GM08714 (cell line): ENCODE results near the gene ENGASE.

Experiments used
- H3K4me3 ChIP-seq: fragments of 200-500 bp; sonication (Bioruptor generic); 2 replicates; pipeline ENCODE4 v1.5.1; 2014; ENCODE audit warnings: mild to moderate bottlenecking, low read length, inconsistent platforms
- ZNF274 ChIP-seq: IDR thresholded peaks from 2 replicates; pipeline ENCODE4 v1.6.1; 2012; ENCODE audit warnings: mild to moderate bottlenecking, low read depth, low read length

Gene ENGASE

DNA sequence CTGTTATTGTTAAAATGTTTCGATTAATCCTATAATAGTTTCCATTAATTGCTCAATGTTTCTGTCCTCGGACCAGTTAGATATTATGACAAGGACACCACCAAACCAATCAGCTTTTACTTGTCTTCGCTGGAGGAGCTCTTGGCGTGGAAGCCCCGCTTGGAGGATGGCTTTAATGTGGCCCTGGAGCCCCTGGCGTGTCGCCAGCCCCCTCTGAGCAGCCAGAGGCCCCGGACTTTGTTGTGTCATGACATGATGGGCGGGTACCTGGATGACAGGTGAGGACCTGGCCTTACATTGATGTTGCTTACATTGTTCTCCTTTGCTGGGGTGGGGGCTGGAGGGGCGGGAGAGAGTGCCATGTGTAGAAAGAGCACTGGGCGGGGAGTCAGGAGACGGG is 3.0 kb downstream of the ENGASE start:
- TF ChIP-seq ZNF274: no peak
- no peak overlapping the region for H3K4me3 ChIP-seq

DNA sequence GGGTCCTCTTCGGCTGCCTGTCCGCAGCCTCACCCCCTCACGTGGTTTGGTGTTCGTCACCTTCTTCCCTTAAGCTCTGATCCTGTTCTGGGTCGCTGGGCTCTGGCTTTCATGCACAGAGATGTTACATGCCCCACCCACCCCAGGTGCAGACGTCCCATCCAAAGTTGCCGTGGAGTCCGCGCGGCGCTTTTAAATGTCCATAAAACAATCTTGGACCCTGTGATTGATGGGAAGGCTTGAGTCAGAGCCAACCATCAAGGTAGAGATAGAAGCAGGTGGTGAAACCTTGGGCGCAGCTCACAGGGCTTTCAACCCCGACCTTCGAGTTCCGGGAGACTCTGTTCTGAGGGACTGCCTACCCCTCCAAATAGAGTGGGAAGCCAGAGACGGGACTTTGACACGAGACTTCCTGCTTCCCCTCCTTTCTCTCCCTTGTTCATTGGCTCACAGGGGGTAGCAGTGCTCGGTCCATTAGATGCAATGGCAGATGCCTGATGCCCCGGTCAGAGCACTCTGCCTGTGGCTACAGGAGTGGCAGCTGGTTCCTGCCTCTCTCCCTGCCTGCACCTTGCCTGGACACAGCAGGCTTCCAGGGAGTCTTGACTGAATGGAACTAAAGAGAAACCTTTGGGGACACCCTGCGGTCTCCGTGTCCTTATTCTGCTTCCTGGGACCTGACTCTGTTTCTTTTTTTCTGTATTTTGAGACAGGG is 4.0 kb downstream of the ENGASE start:
- no peak for TF ChIP-seq ZNF274
- no peak overlapping the region for H3K4me3 ChIP-seq

DNA sequence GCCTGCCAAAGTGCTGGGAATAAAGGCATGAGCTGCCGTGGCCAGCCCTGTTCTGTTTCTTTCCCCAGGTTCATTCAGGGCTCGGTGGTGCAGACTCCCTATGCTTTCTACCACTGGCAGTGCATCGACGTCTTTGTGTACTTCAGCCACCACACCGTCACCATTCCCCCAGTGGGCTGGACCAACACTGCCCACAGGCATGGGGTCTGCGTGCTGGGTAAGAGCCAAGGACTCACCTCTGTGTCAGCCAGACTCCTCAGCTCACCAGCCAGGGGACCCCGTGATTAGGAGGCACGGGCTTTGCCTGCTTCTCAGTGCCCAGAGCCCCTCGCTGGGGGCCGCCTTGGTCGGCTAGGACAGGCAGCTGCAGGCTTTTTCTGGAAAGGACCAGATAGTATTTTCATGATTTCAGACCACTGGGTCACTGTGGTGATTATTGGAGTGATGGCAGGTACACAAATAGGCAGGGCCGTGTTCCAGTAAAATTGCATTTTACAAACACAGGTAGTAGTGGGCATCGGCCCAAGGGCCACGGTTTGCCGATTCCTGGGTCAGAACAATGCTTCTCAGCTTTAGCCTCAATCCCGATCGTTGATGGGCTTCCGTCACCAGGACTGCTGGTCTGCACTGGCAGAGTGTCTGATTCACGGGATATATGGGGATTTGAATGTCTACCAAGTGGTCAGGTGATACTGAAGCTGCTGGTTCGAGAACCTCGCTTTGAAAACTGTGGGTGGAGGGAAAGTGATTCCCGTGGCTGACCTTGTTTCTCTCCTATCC is 5.0 kb downstream of the ENGASE start:
- no peak for TF ChIP-seq ZNF274
- H3K4me3 ChIP-seq: no peak overlapping the region

DNA sequence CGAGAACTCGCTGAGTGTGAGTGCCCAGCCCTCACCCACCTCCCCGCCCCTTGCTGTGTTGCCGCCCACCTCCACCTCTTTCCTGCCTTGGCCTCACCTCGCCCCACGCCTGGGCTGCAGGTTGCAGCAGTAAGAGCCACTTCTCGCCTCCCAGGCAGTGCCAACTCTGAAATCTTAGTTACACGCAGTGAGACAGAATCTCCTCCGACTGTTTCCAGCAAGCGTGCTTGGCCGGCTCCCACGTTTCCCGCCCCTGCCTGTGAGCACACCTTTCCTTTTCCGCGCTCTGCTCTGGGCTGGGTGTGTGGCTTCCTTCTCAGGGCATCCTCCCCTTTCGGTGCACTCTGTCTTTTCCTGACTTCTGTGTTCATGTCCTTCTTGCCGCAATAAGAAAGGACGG is 5.7 kb downstream of the ENGASE start:
- TF ChIP-seq ZNF274: no peak
- no peak overlapping the region for H3K4me3 ChIP-seq

DNA sequence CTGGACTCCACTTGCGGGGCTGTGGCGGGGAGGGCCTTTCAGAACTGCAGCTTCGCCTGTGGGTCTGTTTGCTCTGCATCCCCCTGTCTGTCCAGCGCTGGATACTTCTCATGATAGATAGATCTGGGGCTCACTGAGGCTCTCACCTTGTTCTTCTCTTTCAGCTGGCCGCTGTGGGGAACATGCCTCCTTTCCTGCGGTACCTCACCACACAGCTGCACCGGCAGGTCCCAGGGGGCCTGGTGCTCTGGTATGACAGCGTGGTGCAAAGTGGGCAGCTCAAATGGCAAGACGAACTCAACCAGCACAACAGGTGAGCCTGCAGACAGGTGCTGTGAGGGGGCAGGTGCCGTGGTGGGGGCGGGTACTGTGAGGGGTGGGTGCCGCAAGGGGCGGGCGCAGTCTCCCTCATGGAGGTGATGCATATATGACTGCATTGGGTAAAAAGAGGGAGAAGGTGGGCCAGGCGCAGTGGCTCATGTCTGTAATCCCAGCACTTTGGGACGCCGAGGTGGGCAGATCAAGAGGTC is 6.2 kb downstream of the ENGASE start:
- TF ChIP-seq ZNF274: no peak
- H3K4me3 ChIP-seq: no peak overlapping the region

DNA sequence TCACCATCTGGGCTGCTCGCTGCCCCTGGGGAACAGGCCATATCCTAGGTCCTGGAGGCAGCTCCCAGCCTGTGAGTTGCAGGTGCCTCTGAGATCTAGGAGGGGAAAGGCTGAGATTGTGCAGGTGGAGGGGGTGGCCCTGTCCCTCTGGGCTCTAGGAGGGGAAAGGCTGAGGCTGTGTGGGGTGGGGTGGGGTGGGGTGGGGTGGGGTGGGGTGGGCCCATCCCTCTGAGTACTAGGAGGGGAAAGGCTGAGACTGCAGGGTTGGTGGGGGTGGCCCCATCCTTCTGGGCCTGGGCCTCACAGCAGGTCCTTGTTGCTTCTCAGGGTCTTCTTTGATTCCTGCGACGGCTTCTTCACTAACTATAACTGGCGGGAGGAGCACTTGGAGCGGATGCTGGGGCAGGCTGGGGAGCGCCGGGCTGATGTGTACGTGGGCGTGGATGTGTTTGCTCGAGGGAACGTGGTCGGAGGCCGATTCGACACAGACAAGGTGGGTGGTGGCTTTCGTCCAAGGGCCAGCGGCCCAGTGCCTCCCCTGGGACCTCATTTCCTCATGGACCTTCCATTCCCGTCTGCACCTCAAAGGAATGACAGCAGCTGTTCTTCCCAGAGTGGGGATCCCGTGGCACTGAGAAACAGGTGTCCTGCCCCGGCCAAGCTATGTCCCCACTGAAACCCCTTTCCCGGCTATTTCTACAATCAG is 7.1 kb downstream of the ENGASE start:
- no peak for TF ChIP-seq ZNF274
- H3K4me3 ChIP-seq: no peak overlapping the region

DNA sequence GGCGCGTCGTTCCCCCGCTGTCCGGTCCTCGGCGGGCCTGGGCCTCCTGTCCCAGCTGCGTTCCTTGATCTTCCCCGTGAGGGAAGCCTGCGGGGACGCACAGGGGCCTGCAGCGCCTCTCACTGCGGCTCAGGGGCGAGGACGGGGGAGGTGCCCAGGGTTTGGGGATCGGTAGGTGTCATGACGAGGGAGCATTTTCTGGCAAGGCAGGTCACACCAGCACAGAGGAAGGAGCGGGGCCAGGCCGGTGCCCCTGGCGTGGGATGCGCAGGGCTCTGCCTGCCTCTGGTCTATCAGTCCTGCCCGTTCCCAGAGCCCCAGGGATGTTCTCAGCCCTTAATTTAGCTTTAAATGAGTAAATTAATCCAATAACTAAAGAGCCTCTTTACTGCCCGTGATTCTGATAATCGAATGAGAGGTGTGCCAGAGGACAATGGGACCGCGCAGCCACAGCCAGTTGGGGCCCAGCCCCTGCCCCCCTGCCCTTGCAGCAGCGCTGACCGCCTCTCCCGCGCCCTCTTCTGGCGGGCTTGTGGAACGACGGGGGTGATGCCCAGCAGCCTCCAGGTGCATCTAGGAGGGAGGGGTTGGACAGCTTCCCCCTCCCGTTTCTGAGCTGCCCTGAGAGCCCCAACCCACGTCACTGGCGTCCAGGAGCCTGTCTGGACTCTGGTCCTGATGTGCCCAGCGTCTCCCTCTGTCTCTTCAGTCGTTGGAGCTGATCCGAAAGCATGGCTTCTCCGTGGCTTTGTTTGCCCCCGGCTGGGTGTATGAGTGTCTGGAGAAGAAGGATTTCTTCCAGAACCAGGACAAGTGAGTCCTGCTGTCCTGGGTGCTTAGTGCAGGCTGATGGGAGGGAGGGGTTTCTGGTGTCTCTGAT is 7.9 kb downstream of the ENGASE start:
- no peak for TF ChIP-seq ZNF274
- no peak overlapping the region for H3K4me3 ChIP-seq

DNA sequence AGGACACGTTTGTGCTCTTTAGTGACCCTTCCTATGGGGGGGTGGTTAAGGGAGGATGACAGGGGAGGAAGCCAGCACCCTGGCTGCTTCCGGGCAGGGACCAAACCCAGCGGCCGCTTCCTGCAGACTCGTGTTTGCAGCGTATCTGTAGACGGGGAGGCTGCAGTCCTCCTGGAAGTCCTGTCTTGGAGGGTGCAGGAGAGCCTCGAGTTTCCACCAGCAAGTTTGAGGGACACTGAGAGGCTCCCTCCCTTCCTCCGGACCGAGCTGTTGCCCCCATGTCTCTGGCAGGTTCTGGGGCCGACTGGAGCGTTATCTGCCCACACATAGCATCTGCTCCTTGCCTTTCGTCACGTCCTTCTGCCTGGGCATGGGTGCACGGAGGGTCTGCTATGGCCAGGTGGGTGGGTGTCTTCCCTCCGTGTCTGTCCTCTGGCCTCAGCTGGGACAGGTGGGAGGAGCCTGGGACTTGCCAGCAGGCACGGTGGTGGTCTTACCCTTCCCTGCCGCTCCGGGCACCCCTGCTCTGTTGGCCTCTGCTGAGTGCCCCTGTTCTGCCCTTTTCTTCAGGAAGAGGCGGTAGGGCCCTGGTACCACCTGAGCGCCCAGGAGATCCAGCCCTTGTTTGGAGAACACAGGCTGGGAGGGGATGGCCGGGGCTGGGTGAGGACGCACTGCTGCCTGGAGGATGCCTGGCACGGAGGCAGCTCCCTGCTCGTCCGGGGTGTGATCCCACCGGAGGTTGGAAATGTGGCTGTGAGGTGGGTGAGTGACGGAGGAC is 8.8 kb downstream of the ENGASE start:
- TF ChIP-seq ZNF274: no peak
- H3K4me3 ChIP-seq: no peak overlapping the region

DNA sequence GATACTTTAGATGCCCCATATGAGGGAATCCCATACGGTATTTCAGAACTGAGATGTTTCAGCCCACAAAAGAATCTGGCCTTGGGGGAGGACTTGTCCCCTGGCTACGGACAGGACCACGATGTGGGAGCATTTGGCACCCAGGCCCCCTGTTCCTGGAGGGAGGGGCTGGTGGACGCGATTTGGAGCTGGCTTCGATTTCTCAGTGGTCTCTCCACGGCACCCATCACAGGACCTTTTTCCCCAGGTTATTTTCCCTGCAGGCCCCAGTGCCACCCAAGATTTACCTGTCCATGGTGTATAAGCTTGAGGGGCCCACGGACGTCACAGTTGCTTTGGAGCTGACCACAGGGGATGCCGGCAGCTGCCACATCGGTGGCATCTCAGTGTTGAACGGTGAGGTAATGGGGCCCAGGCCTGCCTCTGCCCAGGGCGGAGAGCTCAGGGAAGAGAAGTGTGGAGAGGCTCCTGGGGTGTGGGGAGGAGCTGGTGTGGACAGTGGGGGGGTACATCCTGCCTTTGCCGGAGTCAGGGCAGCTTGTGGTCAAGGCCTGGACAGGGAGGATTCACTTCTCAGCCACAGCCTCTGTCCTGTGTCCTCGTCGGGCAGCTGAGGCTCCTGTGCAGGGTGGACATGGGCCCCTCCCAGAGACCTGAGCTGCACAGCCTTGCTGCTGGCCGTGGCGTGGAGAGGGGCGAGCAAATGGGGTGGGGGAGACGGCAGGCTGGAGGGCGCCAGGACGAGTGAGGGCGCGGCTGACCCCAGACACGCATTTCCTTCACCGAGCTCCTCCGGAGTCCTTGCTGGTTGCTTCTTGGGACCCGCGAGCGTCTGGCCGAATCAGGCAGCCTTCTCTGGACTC is 9.9 kb downstream of the ENGASE start:
- no peak overlapping the region for H3K4me3 ChIP-seq
- no peak for TF ChIP-seq ZNF274

DNA sequence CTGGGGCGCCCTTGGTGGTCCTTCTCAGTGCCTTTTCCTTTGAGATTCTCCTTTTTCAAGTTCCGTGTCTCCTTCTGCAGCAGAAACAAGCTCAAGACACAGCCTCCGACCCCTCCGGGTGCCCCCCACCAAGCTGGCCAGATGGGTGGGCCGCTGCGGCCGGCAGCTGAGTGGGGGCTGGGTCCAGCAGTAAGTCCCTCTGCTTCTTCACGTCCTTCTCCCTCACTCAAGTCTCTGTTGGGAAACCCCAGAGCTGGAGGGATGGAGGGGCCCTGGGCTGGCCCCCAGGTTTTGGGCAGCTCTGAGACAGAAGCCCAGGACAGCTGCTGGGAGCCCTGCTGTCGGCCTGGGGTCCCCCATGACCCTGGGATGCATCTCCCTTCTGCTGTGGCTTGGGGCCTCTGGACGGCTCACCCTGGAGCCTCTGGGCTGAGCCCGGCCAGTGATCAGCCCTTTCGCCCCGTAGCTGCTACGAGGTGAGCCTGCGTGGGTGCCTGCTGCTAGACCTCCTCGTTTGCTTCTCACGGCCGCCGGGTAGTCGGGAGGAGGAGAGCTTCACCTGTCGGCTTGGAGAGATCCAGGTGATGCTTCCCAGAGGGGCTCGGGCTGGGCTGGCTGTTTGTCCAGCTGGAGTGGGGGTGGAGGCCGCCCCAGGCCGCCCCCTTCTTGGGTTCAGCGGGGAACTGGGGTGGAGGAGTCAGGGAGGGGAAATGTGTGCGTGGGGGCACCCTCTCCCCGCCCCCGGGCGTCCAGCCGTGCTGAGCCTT is 10.7 kb downstream of the ENGASE start:
- no peak for TF ChIP-seq ZNF274
- H3K4me3 ChIP-seq: no peak overlapping the region

DNA sequence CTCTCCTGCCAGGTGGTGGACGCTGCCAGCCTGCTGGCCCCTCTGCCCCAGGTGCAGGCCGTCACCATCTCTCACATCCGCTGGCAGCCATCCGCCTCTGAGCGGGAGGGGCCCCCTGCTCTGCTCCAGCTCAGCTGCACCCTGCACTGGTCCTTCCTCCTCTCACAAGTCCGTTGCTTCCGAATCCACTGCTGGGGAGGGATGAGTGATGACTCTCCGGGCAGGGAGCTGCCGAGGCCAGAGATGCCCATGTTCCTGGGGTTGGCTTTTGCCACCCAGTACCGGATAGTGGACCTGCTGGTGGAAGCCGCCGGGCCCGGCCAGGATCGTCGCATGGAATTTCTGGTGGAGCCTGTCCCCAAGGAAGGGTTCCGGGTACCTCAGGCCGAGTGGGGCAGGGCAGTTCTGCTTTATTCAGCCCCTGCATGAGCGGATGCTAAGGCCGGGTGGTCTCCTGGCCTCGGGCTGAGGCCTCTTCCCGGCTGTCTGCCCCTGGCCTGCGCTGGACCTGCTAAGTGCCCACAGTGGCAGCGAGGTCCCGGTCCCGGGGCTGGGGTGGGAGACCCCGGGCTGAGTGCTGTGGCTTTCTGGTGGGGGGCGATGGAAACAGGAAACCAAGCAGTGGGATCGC is 11.4 kb downstream of the ENGASE start:
- TF ChIP-seq ZNF274: no peak
- H3K4me3 ChIP-seq: no peak overlapping the region
